ENCODE measurements around the gene OVOL3. TPM values are rescaled to one million over a fixed set of nuclear protein-coding genes. Genes with fewer than 3 reads are reported as not detected.

OVOL3 gene
- total and polyA plus RNA-seq, 3 donors from 2014 or later, result 2.6 to 3.4 (median 3.3) TPM

DNA sequence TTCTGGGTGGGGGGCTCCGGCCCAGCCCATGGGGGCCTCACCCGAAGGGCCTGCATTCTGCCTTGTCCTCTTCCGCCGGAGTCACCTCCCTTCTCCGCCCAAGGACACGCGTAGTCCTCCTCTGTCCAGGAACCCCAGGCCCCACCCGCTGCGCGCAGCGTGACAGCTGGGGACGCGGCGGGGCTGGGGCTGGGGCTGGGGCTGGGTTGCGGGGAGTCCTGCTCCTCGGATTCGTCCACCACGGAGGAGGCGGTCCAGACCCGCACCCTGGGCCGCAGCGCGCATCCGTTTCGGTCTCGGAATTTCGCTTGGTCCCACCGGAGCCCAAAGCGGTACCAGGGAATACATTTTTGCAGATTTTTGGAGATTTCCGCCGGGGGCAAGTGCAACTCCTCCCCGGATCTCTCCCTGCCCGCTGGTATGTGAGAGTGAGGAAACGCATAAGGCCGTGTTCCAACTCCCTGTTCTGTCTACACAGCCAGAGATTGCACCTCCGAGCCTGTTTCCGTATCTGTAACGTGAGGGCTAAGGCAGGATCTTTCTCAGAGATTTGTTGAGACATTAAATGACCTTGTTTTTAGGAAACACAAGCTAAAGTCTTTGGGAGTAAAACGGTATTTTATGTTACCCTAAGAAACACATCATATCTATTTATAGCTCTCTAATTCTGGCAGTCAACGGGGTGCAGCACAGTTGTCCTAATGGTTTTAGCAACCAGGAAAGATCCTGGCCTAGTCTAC lies 41.6 kb downstream of the OVOL3 start, which contains the start of gene COX7A1:
COX7A1 (minus strand) TSS at position 96 of the 740 bp plus-strand sequence; CDS start at position 56, 40 bp downstream.
- TF ChIP-seq, protein P1, sequence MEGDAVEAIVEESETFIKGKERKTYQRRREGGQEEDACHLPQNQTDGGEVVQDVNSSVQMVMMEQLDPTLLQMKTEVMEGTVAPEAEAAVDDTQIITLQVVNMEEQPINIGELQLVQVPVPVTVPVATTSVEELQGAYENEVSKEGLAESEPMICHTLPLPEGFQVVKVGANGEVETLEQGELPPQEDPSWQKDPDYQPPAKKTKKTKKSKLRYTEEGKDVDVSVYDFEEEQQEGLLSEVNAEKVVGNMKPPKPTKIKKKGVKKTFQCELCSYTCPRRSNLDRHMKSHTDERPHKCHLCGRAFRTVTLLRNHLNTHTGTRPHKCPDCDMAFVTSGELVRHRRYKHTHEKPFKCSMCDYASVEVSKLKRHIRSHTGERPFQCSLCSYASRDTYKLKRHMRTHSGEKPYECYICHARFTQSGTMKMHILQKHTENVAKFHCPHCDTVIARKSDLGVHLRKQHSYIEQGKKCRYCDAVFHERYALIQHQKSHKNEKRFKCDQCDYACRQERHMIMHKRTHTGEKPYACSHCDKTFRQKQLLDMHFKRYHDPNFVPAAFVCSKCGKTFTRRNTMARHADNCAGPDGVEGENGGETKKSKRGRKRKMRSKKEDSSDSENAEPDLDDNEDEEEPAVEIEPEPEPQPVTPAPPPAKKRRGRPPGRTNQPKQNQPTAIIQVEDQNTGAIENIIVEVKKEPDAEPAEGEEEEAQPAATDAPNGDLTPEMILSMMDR (IDR thresholded peaks at IDR 0.05), result no peak
- TF ChIP-seq POLR2A (IDR thresholded peaks at IDR 0.05), result no peak
- intact Hi-C loops (cut with DNase I; ENCODE audit: low total_unique reads), result no loop called here
- peak; percentile 77 for DNase-seq
- H3K4me3 ChIP-seq, result peak within 1 kb of the TSS; percentile 61 to 72
- H3K27me3 ChIP-seq, result no peaks in the 10 kb centered on the region
- 2 to 21% methylated on average over 14 to 27 of the region's 40 CpGs for WGBS, 2 donors
- H3K9me3 ChIP-seq, result no peaks in the 10 kb centered on the region
- H3K36me3 ChIP-seq (ENCODE audit: low read depth, missing control alignments), result no peaks in the 10 kb centered on the region
- H3K4me1 ChIP-seq, result peaks cover 14% of the 10 kb centered on the region
- peak within 1 kb of the TSS; percentile 92 to 96 for H3K27ac ChIP-seq

DNA sequence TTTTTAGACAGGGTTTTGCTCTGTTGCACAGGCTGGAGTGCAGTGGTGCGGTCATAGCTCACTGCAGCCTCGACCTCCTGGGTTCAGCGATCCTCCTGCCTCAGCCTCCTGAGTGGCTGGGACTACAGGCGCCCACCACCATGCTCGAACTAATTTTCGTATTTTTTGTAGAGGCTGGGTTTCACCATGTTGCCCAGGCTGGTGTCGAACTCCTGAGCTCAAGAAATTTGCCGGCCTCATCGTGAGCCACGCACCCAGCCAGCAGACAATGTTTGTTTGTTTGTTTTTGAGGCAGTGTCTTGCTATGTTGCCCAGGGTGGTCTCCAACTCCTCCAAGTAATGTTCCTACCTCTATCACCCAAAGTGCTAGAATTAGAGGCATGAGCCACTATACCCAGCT lies 42.2 kb downstream of the OVOL3 start:
- intact Hi-C loops (cut with DNase I; ENCODE audit: low total_unique reads), result no loop called here
- TF ChIP-seq, protein P1 (IDR thresholded peaks at IDR 0.05), result no peak
- TF ChIP-seq POLR2A (IDR thresholded peaks at IDR 0.05), result no peak
- no peak for DNase-seq
- H3K9me3 ChIP-seq, result no peaks in the 10 kb centered on the region
- peak overlapping the region in 1 of 2 donors; percentile 72 for H3K4me3 ChIP-seq
- H3K4me1 ChIP-seq, result peaks cover 14% of the 10 kb centered on the region
- no peaks in the 10 kb centered on the region for H3K36me3 ChIP-seq (ENCODE audit: low read depth, missing control alignments)
- peak overlapping the region; percentile 92 to 96 for H3K27ac ChIP-seq
- H3K27me3 ChIP-seq, result no peaks in the 10 kb centered on the region
- WGBS, 2 donors, result 74 to 83% methylated on average over 10 of the region's 10 CpGs

DNA sequence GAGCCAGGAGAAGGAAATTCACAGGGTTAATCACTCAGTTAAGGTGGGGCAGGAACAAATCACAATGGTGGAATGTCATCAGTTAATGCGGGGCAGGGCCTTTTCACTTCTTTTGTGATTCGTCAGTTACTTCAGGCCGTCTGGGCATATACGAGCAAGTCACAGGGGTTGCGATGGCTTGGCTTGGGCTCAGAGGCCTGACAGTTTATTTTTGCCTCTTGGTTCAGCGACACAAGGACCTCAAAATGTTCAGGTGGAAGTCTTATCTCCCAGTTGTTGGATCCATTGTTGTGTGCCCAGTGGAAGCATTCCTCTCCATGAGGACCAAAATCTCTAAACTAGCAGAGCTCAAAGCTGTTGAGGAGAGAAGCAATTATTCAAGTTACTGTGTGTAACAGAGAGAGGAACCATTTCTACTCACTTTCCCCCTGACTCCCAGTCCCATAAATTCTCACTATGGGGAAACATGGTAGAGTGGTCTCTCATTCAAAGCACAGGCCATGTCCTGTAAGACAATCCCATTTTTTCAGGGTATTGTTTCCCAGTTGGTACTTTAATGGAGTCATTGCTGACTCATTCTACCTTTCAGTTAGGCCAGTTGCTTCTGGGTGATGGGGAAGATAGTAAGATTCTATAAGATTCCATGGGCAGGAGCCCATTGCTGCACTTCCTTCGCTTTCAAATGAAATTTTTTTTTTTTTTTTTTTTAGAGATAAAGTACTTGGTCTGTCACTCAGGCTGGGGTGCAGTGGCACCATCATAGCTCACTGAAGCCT lies 50.1 kb downstream of the OVOL3 start:
- intact Hi-C loops (cut with DNase I; ENCODE audit: low total_unique reads), result no loop called here
- 88 to 94% methylated on average over 7 of the region's 7 CpGs for WGBS, 2 donors
- no peak overlapping the region for H3K4me3 ChIP-seq
- TF ChIP-seq, protein P1 (IDR thresholded peaks at IDR 0.05), result no peak
- no peak for TF ChIP-seq POLR2A (IDR thresholded peaks at IDR 0.05)
- no peak for DNase-seq
- no peaks in the 10 kb centered on the region for H3K9me3 ChIP-seq
- H3K4me1 ChIP-seq, result no peaks in the 10 kb centered on the region
- H3K27me3 ChIP-seq, result no peaks in the 10 kb centered on the region
- H3K36me3 ChIP-seq (ENCODE audit: low read depth, missing control alignments), result no peaks in the 10 kb centered on the region
- no peak overlapping the region for H3K27ac ChIP-seq

Other genes starting within 250 kb of the OVOL3 start
- gene APLP1, start 242.6 kb upstream of the OVOL3 start, total RNA-seq, result 10 to 100 TPM; 45.7 to 54.3 TPM
- 37.9 TPM for gene APLP1, start 242.6 kb upstream of the OVOL3 start, polyA plus RNA-seq (ENCODE audit: insufficient read depth, low read depth, low replicate concordance)
- gene NFKBID, start 210.6 kb upstream of the OVOL3 start, total RNA-seq, result 1 to 10 TPM; 3.8 to 6.0 TPM
- gene NFKBID, start 210.6 kb upstream of the OVOL3 start, polyA plus RNA-seq (ENCODE audit: insufficient read depth, low read depth, low replicate concordance), result 2.8 TPM
- 1 to 10 TPM in 1 of 2 donors, under 1 TPM in 1; 0.87 to 3.5 TPM for gene HCST, start 208.6 kb upstream of the OVOL3 start, total RNA-seq
- gene HCST, start 208.6 kb upstream of the OVOL3 start, polyA plus RNA-seq (ENCODE audit: insufficient read depth, low read depth, low replicate concordance), result 16.8 TPM
- gene TYROBP, start 202.8 kb upstream of the OVOL3 start, total RNA-seq, result 10 to 100 TPM in 1 of 2 donors, 1 to 10 TPM in 1; 2.9 to 21.7 TPM
- 77.5 TPM for gene TYROBP, start 202.8 kb upstream of the OVOL3 start, polyA plus RNA-seq (ENCODE audit: insufficient read depth, low read depth, low replicate concordance)
- 10 to 100 TPM; 27.6 to 31.7 TPM for gene LRFN3, start 174.8 kb upstream of the OVOL3 start, total RNA-seq
- gene LRFN3, start 174.8 kb upstream of the OVOL3 start, polyA plus RNA-seq (ENCODE audit: insufficient read depth, low read depth, low replicate concordance), result 12.7 TPM
- 10 to 100 TPM; 40.6 to 55.0 TPM for gene SDHAF1, start 116.0 kb upstream of the OVOL3 start, total RNA-seq
- gene SDHAF1, start 116.0 kb upstream of the OVOL3 start, polyA plus RNA-seq (ENCODE audit: insufficient read depth, low read depth, low replicate concordance), result 13.0 TPM
- gene SYNE4, start 102.3 kb upstream of the OVOL3 start, total RNA-seq, result 1 to 10 TPM in 1 of 2 donors, under 1 TPM in 1; 0.68 to 1.3 TPM
- 1.8 TPM for gene SYNE4, start 102.3 kb upstream of the OVOL3 start, polyA plus RNA-seq (ENCODE audit: insufficient read depth, low read depth, low replicate concordance)
- 10 to 100 TPM; 22.8 to 26.3 TPM for gene ALKBH6, start 96.9 kb upstream of the OVOL3 start, total RNA-seq
- 11.9 TPM for gene ALKBH6, start 96.9 kb upstream of the OVOL3 start, polyA plus RNA-seq (ENCODE audit: insufficient read depth, low read depth, low replicate concordance)
- gene CLIP3, start 78.3 kb upstream of the OVOL3 start, total RNA-seq, result 10 to 100 TPM; 20.7 to 24.2 TPM
- 18.2 TPM for gene CLIP3, start 78.3 kb upstream of the OVOL3 start, polyA plus RNA-seq (ENCODE audit: insufficient read depth, low read depth, low replicate concordance)
- gene THAP8, start 56.9 kb upstream of the OVOL3 start, total RNA-seq, result 10 to 100 TPM; 25.0 to 34.2 TPM
- 25.8 TPM for gene THAP8, start 56.9 kb upstream of the OVOL3 start, polyA plus RNA-seq (ENCODE audit: insufficient read depth, low read depth, low replicate concordance)
- 100 to 1,000 TPM in 1 of 2 donors, 10 to 100 TPM in 1; 72.3 to 106 TPM for gene WDR62, start 56.2 kb upstream of the OVOL3 start, total RNA-seq
- gene WDR62, start 56.2 kb upstream of the OVOL3 start, polyA plus RNA-seq (ENCODE audit: insufficient read depth, low read depth, low replicate concordance), result 178 TPM
- 100 to 1,000 TPM; 106 to 116 TPM for gene POLR2I, start 3.7 kb downstream of the OVOL3 start, total RNA-seq
- gene POLR2I, start 3.7 kb downstream of the OVOL3 start, polyA plus RNA-seq (ENCODE audit: insufficient read depth, low read depth, low replicate concordance), result 307 TPM
- gene TBCB, start 4.3 kb downstream of the OVOL3 start, total RNA-seq, result 100 to 1,000 TPM; 177 to 226 TPM
- 195 TPM for gene TBCB, start 4.3 kb downstream of the OVOL3 start, polyA plus RNA-seq (ENCODE audit: insufficient read depth, low read depth, low replicate concordance)
- 100 to 1,000 TPM; 147 to 190 TPM for gene CAPNS1, start 28.9 kb downstream of the OVOL3 start, total RNA-seq
- gene CAPNS1, start 28.9 kb downstream of the OVOL3 start, polyA plus RNA-seq (ENCODE audit: insufficient read depth, low read depth, low replicate concordance), result 957 TPM
- 1 to 10 TPM in 1 of 2 donors, under 1 TPM in 1; 0.79 to 4.8 TPM for gene COX7A1, start 41.3 kb downstream of the OVOL3 start, total RNA-seq
- 25.4 TPM for gene COX7A1, start 41.3 kb downstream of the OVOL3 start, polyA plus RNA-seq (ENCODE audit: insufficient read depth, low read depth, low replicate concordance)
- 10 to 100 TPM in 1 of 2 donors, 1 to 10 TPM in 1; 7.7 to 10.3 TPM for gene ZNF565, start 103.5 kb downstream of the OVOL3 start, total RNA-seq
- 11.6 TPM for gene ZNF565, start 103.5 kb downstream of the OVOL3 start, polyA plus RNA-seq (ENCODE audit: insufficient read depth, low read depth, low replicate concordance)
- 10 to 100 TPM; 37.1 to 40.4 TPM for gene ZNF146, start 104.0 kb downstream of the OVOL3 start, total RNA-seq
- gene ZNF146, start 104.0 kb downstream of the OVOL3 start, polyA plus RNA-seq (ENCODE audit: insufficient read depth, low read depth, low replicate concordance), result 12.9 TPM